Caco-2 (cell line): ENCODE measurements around the gene PTPRN2. TPM values are rescaled to one million over a fixed set of nuclear protein-coding genes. Genes with fewer than 3 reads are reported as not detected.

Source experiments
- BruUV-seq: library from RNA; stranded (reverse); fragments of 400-500 nt; replicated peaks from 2 replicates; lab custom pipeline; 2021; lab: Mats Ljungman, UMichigan
- CTCF ChIA-PET: fragments of 300-600 bp; sonication (Branson Sonifier 250); formaldehyde crosslinking; loops from one replicate; lab custom pipeline; 2022; ENCODE audit warnings: antibody characterized with exemption; lab: Charles Lee
- POLR2A ChIA-PET: fragments of 300-600 bp; sonication (Branson Sonifier 250); formaldehyde crosslinking; loops from one replicate; lab custom pipeline; 2022; ENCODE audit warnings: antibody characterized with exemption; lab: Charles Lee
- DNase-seq, 2 experiments: peaks; one replicate each; pipeline versions ENCODE4 v3.0.0 to v3.0.0-alpha.2; 2020 to 2022
- H3K27me3 ChIP-seq: replicated peaks from 2 replicates; pipeline ENCODE4 v1.6.0; 2011; ENCODE audit warnings: low read length; ENCODE audit not compliant: control insufficient read depth, insufficient read depth
- H3K36me3 ChIP-seq: 2 replicates; pipeline ENCODE4 v1.5.1; 2011; ENCODE audit warnings: low read length; ENCODE audit not compliant: control insufficient read depth, insufficient read depth
- H3K4me1 ChIP-seq: fragments of 250-450 bp; sonication (Bioruptor Pico); 2 replicates; pipeline ENCODE4 v1.5.1; 2020; ENCODE audit warnings: mild to moderate bottlenecking
- H3K4me3 ChIP-seq: 2 replicates; pipeline ENCODE4 v1.5.1; 2011; ENCODE audit warnings: low read depth, mild to moderate bottlenecking, control low read depth, low read length
- H3K9me3 ChIP-seq: fragments of 250-450 bp; sonication (Bioruptor Pico); 2 replicates; pipeline ENCODE4 v1.5.1; 2020; ENCODE audit warnings: mild to moderate bottlenecking, moderate library complexity
- H3K27ac Mint-ChIP-seq: one replicate; pipeline ENCODE4 v1.8.0; 2022; ENCODE audit warnings: mixed read lengths; ENCODE audit not compliant: unreplicated experiment
- H3K27me3 Mint-ChIP-seq: one replicate; pipeline ENCODE4 v1.8.0; 2022; ENCODE audit warnings: mixed read lengths; ENCODE audit not compliant: insufficient read depth, unreplicated experiment
- H3K36me3 Mint-ChIP-seq: one replicate; pipeline ENCODE4 v1.8.0; 2022; ENCODE audit warnings: mild to moderate bottlenecking, mixed read lengths; ENCODE audit not compliant: insufficient read depth, unreplicated experiment
- H3K4me1 Mint-ChIP-seq: one replicate; pipeline ENCODE4 v1.8.0; 2022; ENCODE audit warnings: low read depth, mixed read lengths; ENCODE audit not compliant: unreplicated experiment
- H3K4me3 Mint-ChIP-seq: one replicate; pipeline ENCODE4 v1.8.0; 2022; ENCODE audit warnings: mild to moderate bottlenecking, moderate library complexity, mixed read lengths; ENCODE audit not compliant: unreplicated experiment
- H3K9me3 Mint-ChIP-seq: one replicate; pipeline ENCODE4 v1.8.0; 2022; ENCODE audit warnings: mixed read lengths; ENCODE audit not compliant: unreplicated experiment
- CTCF ChIP-seq, 2 experiments: fragments of 200-600 bp in 1 of 2; IDR thresholded peaks; 1 replicate in 1 of 2; 2 replicates in 1 of 2; pipeline versions ENCODE4 v1.5.1 to v1.8.0; 2011 to 2022; ENCODE audit warnings: antibody characterized with exemption in 1 of 2, control low read depth in 1 of 2, inconsistent platforms in 1 of 2, low read depth in 1 of 2, low read length in 1 of 2, mild to moderate bottlenecking in 1 of 2, moderate library complexity in 1 of 2; ENCODE audit not compliant: insufficient read depth in 1 of 2, severe bottlenecking in 1 of 2, unreplicated experiment in 1 of 2
- intact Hi-C: fragments of 100-400 bp; cut with micrococcal nuclease; formaldehyde crosslinking; loops from one replicate; pipeline ENCODE4 v1.10.0; 2022; ENCODE audit not compliant: unreplicated experiment
- total RNA-seq: library from RNA; stranded (reverse); gene quantifications from 2 replicates; pipeline ENCODE4 v1.2.3, GENCODE V29; 2022

PTPRN2 gene
- total RNA-seq, 1 experiment from 2014 or later, result 1.4 TPM

DNA sequence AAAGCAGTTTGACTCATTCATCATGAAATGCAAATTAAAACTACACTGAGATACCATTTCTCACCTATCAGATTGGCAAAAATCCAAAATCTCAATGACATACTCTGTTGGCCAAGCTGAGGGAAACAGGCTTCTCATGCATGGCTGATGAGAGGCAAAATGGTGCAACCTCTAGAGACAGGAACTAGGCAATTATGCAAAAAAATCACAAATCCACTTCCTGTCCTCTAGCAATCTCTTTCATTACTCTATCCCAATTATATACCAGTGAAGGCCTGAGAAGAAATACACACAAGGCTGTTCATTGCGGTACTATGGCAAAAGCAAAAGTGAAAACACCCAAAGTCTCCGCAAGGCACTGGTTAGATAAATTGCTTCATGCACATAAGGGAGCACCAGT is 25.9 kb upstream of the PTPRN2 start:
- no peaks in the 10 kb centered on the region for H3K27me3 Mint-ChIP-seq
- Histone ChIP-seq H3K36me3 (no peaks in the 10 kb centered on the region), H3K27me3 (no peaks in the 10 kb centered on the region), H3K4me1 (no peaks in the 10 kb centered on the region), H3K9me3 (no peaks in the 10 kb centered on the region), H3K4me3 (no peak overlapping the region)
- no peak for DNase-seq
- POLR2A ChIA-PET, result no interaction called here
- no TSS peak for BruUV-seq
- intact Hi-C loops, result no loop called here
- H3K36me3 Mint-ChIP-seq, result peaks cover 26% of the 10 kb centered on the region
- H3K4me3 Mint-ChIP-seq, result no peak overlapping the region
- no peaks in the 10 kb centered on the region for H3K4me1 Mint-ChIP-seq
- CTCF ChIA-PET, result no interaction called here
- H3K9me3 Mint-ChIP-seq, result no peaks in the 10 kb centered on the region
- TF ChIP-seq CTCF (IDR thresholded peaks at IDR 0.05; ENCODE audit: insufficient read depth in 1 of 2, low read depth in 1 of 2, low read length in 1 of 2, severe bottlenecking in 1 of 2, unreplicated experiment in 1 of 2), result no peak
- no peak overlapping the region for H3K27ac Mint-ChIP-seq

DNA sequence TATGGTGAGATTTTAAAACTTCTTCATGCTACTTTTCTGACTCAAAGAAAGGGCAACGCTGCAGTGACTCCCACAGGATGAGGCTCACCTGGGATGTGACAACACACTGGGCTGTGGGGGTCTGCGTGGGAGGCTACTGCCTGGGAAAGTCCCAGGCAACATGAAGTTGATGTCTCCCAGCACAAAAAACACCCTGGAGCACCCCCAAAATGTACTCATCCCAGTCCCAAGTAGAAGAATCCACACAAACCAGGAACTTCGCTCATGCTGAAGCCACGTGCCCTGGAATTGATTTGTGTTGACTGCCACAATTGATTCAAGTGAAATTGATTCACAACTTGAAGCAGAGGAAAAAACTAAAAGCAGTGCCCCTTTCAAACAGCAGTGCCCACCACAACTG is 24.9 kb upstream of the PTPRN2 start:
- Mint-ChIP-seq H3K9me3 (no peaks in the 10 kb centered on the region), H3K27me3 (no peaks in the 10 kb centered on the region), H3K4me1 (no peaks in the 10 kb centered on the region), H3K27ac (no peak overlapping the region), H3K4me3 (no peak overlapping the region), H3K36me3 (peaks cover 26% of the 10 kb centered on the region)
- POLR2A ChIA-PET, result no interaction called here
- Histone ChIP-seq H3K36me3 (no peaks in the 10 kb centered on the region), H3K4me1 (no peaks in the 10 kb centered on the region), H3K9me3 (no peaks in the 10 kb centered on the region), H3K27me3 (no peaks in the 10 kb centered on the region), H3K4me3 (no peak overlapping the region)
- intact Hi-C loops, result no loop called here
- no peak for DNase-seq
- no TSS peak for BruUV-seq
- no peak for TF ChIP-seq CTCF (IDR thresholded peaks at IDR 0.05; ENCODE audit: insufficient read depth in 1 of 2, low read depth in 1 of 2, low read length in 1 of 2, severe bottlenecking in 1 of 2, unreplicated experiment in 1 of 2)
- CTCF ChIA-PET, result no interaction called here

DNA sequence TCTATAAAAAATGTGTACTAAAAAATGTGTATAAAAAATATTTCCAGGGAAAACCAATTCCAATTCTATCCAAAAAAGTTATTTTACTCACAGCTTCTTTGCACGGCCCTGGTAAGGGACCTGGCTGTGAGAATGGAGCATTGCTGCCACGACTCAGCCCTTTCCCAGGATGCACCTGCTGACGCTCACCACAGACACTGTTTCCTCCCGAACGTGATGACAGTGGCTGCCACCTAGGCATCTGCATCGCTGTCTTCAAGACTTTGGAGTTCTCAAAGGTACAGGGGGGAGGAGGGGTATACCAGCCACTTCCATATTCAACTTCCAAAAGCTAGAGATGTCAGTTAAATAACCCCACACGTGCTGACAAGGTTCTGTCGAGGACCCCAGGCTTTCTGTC is 23.9 kb upstream of the PTPRN2 start:
- Mint-ChIP-seq H3K36me3 (peaks cover 26% of the 10 kb centered on the region), H3K27ac (no peak overlapping the region), H3K4me1 (no peaks in the 10 kb centered on the region), H3K27me3 (no peaks in the 10 kb centered on the region), H3K9me3 (no peaks in the 10 kb centered on the region), H3K4me3 (no peak overlapping the region)
- CTCF ChIA-PET, result no interaction called here
- Histone ChIP-seq H3K4me3 (no peak overlapping the region), H3K36me3 (no peaks in the 10 kb centered on the region), H3K9me3 (no peaks in the 10 kb centered on the region), H3K27me3 (no peaks in the 10 kb centered on the region), H3K4me1 (no peaks in the 10 kb centered on the region)
- POLR2A ChIA-PET, result no interaction called here
- intact Hi-C loops, result no loop called here
- BruUV-seq, result no TSS peak
- DNase-seq, result no peak
- no peak for TF ChIP-seq CTCF (IDR thresholded peaks at IDR 0.05; ENCODE audit: insufficient read depth in 1 of 2, low read depth in 1 of 2, low read length in 1 of 2, severe bottlenecking in 1 of 2, unreplicated experiment in 1 of 2)
